ENCODE results near the gene PODNL1.

GRCh38 chr19:13979686-13980085, 41.5 kb upstream of the PODNL1 start:
- TF ChIP-seq CTCF (conservative IDR thresholded peaks at IDR 0.05) (no peak), EZH2 (IDR thresholded peaks at IDR 0.05; ENCODE audit: low read depth) (no peak)
